Measurements from ENCODE around the gene UTP11.

UTP11 gene

DNA sequence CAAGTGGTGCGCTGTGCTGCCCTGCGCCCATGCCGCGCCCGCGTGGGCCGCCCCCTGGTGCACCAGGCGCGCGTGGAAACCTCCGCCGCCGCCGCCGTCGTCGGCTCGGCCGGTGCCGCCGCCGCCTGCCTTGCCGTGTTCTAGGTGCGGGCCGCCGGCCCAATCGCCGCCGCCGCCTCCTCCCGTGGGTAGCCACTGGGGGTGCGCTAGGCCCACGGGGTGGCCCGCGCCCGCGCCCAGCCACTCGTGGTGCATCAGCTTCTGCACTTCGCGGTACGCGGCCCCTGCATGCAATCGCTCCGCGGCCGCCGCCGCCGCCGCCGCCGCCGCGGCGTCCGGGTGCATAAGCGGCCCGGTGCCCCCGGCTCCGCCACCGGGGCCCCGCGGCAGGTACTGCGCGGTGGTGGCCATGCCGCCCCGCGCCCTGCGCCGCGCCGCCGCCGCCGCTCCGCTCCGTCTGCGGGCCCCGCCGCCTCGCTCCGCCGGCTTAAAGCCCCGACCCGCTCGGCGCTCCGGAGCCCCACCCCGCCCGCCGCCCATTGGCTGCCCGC lies 33.9 kb downstream of the UTP11 start, which contains the start of gene POU3F1:
POU3F1 (minus strand) TSS at position 461 of the 551 bp plus-strand sequence; CDS start at position 411, 50 bp downstream.
- no peak for DNase-seq (ENCODE audit: low read depth)

DNA sequence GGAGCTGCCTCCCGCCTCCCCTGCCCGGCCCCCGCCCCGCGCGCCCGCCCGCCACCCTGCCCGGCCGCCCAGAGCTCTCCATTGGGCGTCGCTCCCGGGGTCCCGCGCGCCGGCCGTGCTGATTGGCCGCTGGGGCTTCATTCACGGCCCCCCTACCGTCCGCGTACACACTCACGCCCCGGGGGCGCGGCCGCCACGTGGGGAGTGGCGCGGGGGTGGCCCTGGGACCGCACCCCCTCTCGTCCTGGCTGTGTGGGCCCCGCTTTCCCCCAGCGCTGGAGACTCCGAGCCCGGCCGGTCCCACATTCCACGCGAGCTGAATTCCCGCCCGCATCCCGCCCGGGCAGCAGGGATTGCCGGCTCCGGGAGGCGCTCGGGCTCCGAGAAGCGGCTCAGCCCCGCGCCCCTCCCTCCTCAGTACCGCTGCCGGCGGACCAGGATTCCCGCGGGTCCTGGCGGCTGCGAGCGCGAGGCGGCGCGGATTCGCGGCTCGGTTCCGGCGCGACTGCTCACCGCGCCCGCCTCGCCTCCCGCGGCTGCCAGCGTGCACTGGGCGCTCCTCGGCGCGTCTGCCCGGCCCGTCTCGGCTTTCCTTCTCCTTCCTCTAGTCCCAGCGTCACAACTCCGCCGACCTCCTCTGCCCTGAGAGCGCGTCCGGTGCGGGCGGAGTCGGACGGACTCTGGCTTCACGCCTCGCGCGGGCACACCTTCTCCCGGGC lies 34.5 kb downstream of the UTP11 start:
- DNase-seq (ENCODE audit: low read depth) = peak; percentile 81

DNA sequence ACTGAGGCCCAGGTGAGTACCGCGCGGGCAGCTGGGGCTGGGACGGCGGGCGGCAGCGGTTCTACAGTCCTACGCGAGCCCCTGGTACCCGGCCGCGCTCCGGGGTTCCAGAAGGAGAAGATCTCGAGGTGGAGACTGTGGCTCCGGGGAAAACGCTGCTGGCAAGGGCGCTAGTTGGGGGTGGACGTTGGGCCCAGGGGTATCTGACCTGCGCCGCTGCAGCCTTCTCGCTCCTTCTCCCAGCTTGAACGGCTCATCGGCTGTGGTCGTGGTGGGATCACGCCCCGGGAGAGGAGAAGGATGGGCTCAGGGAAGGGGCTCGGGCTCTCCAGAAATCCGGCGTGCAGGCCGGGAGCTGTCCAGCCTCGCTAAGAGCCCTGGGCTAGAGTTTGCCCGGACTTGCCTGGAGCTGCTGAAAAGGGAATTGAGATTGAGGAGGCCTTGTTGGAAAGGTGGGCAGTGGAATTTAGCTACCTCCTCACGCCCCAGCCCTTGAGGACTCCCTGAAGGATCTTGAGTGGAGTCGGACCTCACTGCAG lies 35.1 kb downstream of the UTP11 start:
- peak; percentile 43 for DNase-seq (ENCODE audit: low read depth)

DNA sequence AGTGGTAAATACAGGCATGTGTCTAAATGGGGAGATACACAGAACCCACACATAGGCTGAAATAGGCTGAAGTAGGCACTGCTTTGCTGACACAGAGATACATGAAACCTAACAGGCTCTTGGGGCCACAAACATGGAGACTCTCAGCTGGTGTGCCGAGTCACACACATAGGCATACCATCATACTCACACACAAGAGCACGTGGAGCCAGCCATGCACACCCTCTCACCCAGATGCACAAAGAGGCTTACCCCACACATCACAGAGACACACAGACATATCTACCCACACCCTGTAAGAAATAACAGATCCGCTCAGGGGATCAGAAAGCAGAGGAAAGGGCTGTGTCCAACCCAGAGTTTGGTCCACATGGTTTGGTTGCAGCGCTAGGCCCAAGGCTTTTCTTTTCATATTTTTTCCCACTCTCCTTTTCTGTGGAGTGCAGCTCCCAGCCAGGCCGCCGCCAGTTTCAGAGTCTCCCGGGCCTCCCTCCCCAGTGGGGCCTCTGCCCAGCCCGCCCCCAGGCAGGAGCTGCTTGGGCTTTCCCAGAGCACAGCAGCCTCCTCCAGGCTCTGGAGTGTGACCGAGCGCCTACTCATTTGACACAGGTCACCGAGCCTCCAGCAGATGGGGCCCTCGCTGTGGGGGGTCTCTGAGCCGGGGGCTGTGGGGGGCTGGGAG lies 38.0 kb downstream of the UTP11 start:
- no peak for DNase-seq (ENCODE audit: low read depth)

DNA sequence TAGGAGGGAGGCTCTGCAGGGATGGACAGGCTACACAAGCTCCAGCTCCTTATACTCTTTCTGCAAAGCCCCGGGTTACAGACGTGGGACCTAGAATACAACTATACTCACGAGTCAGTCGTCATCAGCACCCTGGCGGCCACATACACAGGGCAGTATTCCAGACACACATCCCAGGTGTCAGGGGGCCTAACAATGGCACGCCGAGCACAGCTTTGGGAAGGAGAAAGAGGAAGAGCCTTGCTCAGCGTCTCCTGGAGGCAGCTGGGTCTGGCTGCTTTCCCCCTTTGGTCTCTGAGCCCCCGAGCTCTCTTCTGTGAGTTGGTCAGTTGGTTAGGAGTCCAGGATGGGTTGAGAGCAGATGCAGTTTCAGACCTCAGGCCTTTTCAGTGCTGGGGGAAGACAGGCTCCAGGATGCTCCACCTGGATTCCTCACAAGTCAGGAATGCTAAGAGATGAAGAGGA lies 38.6 kb downstream of the UTP11 start:
- no peak for DNase-seq (ENCODE audit: low read depth)

DNA sequence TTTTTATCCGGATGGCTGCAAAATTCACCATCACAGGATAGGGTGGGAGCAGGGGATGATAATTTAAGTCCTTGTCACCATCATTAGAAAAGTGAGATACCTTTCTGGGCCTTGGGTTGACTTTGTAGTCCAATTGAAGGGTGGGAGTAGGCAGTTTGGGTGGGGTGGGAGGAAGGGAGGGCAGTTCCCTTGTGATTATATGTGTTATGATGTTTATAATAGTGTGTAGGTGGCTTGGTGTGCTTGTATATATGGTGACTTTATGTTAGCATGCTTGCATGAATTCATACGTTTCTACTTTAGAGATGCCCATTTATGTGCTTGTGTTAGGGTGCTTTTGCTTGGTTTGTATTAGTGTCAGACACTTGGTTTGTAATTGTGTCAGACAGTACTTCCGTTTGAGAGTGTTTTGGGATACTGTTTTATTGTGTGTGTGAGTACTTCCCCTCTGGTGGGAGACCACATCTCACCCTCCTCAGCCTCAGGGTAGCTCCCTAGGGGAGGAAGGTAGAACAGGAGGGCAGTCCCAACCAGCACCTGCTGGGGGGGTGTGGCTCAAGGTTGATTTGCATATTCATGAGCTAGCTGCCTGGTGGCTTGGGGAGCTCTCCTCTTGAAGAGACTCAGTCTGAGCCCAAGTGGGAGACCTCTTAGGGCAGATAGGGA lies 40.3 kb downstream of the UTP11 start:
- no peak for DNase-seq (ENCODE audit: low read depth)

DNA sequence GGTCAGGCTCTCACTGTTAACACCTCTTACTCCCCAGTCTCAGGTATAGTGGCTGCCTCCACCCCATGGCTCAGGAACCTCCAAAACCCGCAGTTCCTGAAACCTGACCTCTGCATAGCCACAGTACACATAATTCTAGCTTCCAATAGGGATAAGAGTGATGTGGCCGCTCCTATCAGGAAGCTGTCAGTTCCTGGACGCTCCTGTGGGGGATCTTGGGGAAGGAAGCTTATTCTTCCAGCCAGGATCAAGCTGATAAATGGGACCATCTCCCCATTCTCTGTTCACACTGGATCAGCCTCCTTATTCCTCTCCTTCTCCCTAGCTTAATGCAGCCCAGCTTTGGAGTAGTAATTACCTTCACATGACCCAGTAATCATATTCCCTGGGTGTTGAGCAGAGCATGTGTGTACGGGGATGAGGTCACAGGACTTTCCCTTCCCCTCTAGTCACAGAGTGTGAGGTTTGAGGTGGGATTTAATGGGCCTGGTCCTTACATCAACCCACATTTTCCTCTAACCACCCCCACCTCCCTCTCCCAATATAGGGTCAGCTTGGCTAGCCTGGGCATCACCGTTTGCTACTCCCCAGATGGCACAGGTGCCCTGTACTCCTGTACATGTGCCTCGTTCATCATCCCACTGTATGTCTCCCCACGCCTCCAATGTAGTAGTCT lies 41.0 kb downstream of the UTP11 start:
- no peak for DNase-seq (ENCODE audit: low read depth)

DNA sequence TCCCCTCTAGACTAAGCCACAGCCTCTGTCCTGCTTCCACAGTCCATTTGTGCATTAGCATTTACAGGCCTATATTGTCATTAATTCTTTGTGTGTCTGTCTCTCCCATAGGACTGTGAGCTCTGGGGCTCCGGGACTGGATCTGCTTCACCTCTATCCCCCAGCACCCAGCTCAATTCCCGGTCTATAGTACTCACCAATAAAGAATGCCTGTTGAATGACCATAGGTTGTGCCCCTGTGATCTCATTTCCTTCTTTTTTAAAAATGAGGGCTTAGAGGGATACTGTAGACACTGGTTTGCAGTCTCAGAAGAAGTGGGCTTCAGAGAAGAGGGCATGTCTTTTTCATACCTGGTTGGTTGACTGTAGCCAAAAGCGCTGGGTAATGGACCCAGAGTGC lies 42.9 kb downstream of the UTP11 start:
- DNase-seq (ENCODE audit: low read depth) = peak; percentile 7

DNA sequence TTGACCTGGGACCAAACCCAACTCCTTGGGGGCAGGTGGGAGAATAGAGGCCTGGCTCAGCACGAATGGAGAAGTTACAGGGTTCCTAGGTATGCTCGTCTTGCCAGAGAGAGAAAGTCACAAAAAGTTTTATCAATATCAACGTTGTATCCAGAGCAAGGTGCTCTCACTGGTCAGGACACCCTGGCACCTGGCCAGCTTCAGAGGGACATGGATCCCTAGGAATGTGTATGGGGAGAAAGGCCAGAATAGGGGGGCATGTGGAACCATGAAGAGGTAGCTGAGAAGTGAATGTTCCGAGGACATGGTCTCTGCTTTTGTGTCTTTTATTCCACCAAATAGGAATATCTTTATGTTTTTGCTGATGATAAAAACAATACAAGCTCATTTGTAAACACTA lies 43.4 kb downstream of the UTP11 start:
- no peak for DNase-seq (ENCODE audit: low read depth)

DNA sequence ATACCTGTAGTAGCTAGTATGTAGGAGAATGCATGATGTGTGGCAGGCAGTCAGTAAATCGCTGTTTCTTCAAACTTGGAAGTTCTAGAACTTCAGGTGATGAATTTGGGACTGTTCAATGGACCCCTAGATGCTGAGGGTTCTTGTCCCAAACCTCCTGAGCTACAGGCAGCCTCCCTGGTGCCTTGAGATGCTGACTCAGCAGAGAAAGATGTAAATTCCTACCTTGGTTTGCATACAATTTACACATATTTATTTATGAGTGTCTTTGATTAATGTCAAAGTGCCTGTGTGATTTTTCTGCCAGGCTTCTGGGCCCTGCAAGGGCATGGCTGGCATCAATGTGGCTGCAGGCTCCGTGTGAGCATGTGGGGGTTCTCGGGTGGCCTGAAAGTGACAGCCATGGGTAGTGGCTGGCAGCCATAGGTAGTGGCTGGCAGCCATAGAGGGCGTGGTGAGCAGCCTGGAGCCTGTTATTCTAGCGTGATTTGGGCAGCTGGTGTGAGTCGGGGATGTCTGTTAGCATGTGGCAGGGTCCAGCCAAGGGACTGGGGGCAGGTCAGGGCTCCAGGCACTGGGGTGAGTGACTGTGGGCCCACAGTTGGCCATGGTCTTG lies 47.2 kb downstream of the UTP11 start:
- no peak for DNase-seq (ENCODE audit: low read depth)

DNA sequence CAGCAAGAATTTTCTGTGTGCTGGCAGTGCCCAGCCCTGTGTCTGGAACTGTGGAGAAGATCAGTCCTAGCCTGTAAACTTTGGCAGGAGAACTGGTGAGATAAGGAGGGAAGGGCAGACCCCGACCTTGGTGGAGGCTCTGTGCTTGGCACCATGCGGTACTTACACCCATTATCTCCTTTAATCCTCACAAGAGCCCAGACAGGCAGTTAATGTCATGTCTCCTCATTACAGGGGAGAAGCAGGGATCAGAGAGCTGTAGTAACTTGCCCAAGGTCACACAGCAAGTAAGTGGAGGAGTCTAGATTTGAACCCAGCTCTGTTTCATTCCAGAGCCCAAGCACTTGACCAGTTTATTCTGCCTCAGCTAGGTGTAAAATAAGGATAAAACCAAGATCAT lies 48.0 kb downstream of the UTP11 start:
- DNase-seq (ENCODE audit: low read depth) = no peak

DNA sequence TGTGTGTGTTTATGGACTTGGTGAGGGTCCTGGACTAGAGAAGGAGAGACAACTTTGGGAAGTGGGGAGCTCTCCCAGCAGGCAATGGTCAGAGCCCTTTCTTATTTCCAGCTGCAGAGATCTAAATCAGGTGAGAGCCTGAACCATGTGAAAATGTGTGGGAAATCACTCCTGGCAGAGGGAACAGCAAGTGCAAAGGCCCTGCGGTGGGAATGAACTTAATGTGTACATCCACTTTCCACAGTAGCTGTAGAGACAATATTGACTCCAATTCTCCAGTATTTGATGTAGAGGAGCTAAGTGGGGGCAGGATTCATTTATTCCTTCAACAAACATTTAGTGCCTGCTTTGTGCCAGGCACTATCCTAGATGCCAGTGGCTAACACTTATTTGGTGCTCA lies 48.8 kb downstream of the UTP11 start:
- DNase-seq (ENCODE audit: low read depth) = no peak

DNA sequence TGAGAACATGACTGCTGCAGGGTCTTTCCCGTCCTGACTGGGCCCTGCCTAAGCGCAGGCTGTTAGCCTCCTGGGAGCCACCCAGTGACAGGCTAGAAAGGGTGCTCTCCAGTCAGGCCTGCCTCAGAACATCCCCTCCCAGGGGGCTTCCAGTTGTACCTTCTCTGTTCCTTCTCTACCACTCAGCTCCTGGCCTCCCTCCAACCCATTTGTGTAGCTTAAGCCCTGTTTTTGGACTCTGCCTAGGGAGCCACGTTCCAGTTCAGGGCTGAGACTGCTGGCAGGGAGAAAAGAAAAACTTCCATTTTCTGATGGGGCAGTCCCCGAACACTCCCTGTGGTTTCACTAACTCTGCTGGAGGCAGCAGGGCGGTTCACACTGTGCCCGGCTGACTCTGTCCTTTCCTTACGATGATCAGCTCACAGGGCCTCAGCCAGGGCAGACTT lies 49.4 kb downstream of the UTP11 start:
- no peak for DNase-seq (ENCODE audit: low read depth)

DNA sequence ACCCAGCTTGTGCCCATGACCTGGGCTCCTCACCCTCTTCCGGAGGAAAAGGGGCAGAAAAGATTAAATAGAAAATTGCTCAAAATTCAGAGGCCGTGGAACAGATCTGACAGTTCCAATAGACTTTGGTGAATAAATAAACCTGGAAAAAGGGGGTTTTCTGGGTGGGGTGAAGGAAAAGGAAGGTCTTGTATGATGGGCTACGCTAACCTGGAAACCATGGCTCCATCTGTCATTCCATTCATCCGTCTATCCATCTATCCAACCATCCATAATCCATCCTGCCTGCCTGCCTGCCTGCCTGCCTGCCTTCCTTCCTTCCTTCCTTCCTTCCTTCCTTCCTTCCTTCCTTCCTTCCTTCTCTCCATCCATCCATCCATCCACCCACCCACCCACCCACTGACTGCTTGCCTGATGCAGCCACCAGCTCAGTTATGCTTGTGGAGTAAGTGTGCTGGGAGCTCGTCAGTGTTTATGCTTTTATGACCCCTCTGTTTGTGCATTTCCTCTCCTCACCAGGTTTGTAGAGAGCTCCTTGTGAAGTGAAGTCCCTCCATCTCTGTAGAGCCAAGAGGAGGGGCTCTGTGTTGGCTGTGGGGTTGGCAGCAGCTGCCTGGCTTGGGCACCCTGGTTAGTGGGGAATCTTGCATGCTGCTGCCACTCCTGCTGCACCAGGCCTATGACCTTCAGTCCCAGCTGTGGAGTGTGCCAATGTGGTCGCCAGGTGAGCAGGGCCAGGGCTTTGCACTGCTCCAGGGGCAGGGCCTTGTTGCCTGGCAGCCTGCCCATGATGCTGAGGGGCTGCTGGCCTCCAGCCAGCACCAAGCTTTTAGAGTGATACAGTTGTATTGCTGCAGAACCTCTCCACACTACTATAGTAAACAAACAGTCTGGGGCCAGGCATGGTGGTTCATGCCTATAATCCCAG lies 50.1 kb downstream of the UTP11 start:
- no peak for DNase-seq (ENCODE audit: low read depth)

DNA sequence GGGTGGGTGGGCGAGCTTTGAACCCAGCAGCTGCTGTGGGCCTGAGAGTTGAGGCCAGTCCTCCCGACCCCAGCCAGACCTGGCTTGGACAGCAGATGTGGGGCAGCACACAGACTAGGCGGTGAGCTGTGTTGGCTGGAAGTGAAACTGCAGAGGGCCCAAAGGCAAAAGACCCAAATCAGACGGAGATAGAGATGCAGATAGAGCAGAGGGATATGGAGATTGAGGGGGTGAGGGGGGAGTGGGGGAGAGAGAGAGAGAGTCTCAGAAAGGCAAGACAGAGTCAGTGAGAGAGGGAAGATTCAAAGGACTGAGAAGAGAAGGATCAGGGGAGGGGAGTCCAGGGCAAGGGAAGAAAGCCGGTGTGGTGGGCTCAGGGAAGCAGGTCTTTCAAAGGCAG lies 51.1 kb downstream of the UTP11 start:
- DNase-seq (ENCODE audit: low read depth) = no peak

DNA sequence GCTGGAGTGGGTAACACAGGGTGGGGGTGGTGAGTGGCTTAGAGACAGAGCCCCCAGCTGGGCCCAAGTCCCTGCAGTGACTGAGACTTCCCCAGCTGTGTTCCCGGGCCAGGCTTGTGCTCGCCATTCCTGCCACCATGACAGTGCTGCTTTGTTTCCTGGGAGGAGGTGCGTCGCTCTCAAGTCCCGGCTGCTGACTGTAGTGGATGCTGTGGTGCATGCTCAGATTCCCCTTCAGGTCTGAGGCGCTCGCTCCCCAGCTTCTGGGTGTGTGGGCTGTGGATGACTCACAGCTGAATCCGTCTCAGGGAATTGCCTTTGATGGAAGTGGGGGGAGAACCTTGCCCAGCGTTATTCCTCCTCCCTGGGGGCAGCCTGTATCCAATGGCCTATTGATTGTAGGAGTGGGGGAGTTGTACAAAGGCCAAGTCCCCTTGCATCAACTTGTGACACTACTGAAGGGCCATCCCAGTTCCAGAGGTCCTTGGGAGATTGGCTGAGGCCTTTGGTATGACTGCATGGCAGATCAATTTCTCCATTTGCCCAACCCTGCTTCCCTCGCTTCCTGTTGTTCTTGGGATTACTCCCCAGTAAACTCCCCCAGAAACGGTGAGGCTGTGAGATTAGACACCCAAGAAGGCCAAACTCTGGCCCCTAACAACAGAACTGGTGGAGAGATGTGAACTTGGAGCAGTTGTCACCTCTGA lies 51.8 kb downstream of the UTP11 start:
- DNase-seq (ENCODE audit: low read depth) = peak; percentile 70

DNA sequence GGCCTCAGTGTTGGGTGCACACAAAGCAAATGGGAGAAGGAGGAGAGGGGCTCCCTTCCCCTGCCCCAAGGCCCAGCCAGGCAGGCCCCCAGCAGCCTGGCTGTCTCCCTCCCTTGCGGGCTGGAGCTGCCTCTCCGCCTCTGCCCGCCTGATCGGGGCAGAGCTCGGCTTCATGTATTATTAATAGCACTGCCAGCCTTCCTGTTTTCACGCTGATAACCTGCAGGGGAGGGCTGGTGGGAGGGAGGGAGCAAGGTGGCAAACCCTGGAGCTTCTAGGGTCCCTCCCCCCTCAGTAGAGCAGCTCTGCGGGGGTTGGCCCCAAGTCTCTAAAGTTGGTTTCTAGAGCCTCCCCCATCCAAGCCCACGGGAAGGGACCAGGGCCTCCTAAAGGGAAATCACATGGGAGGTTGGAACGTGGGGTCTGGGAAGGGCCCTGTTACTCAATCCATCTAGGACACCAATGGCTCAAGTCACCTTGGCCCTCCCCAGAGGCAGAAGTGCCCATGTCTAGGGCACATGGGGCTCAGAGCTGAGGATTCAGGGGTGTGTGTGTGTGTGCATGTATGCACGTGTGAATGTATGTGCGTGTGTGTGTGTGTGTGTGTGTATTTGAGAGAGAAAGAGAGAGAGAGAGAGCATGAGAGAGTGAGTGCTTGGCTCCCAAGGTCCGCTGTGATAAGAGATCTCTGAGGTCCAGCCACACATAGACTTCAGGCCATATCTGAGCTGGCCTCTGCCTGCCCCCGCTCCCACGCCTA lies 55.9 kb downstream of the UTP11 start:
- no peak for DNase-seq (ENCODE audit: low read depth)

DNA sequence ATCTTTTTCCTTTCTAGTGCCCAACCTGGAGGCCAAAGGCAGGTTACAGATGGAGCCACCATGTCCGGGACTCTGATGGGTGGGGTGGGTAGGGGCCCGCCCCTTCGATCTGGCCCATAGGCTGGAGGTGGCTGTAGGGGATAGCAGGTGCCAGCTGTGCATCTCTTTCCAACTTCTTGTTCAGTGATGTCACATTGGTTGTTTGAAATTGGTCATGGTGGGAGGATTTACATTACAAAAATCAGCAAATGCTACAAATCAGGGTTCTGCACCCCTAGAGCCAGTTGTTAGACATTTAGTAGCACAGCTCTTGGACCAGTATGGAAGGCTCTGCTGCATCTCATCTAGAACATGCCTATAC lies 56.4 kb downstream of the UTP11 start:
- DNase-seq (ENCODE audit: low read depth) = no peak

All from EH (cell line).